ENCODE measurements around the gene SPATA46. TPM values are rescaled to one million over a fixed set of nuclear protein-coding genes. Genes with fewer than 3 reads are reported as not detected.

SPATA46 gene
- polyA plus RNA-seq, 2 donors, result not detected

GRCh38 chr1:162369571-162369970, 7.1 kb downstream of the SPATA46 start:
- no peak overlapping the region for H3K27ac ChIP-seq (ENCODE audit: low read depth in 2 of 2, low read length in 1 of 2)
- 82 to 84% methylated on average over 7 of the region's 7 CpGs for WGBS, 2 donors

GRCh38 chr1:162368451-162368850, 8.2 kb downstream of the SPATA46 start:
- WGBS, 2 donors, result 65 to 81% methylated on average over 4 of the region's 4 CpGs
- no peak overlapping the region for H3K4me3 ChIP-seq (ENCODE audit: low read depth in 1 of 2, low read length in 2 of 2)
- no peaks in the 10 kb centered on the region for H3K27me3 ChIP-seq (ENCODE audit: control insufficient read depth in 1 of 2, insufficient read depth in 2 of 2, low read length in 2 of 2)
- no peaks in the 10 kb centered on the region for H3K9me3 ChIP-seq (ENCODE audit: control insufficient read depth in 2 of 2, insufficient read depth in 1 of 2, low read depth in 1 of 2, low read length in 1 of 2)
- H3K4me1 ChIP-seq (ENCODE audit: control insufficient read depth in 2 of 2, insufficient read depth in 2 of 2, low read length in 1 of 2), result peaks cover 3 to 19% of the 10 kb centered on the region in 2 donors
- H3K36me3 ChIP-seq (ENCODE audit: control insufficient read depth in 2 of 2, insufficient read depth in 2 of 2, low read length in 1 of 2), result peaks cover 0 to 1% of the 10 kb centered on the region in 2 donors
- no peak overlapping the region for H3K27ac ChIP-seq (ENCODE audit: low read depth in 2 of 2, low read length in 1 of 2)

More at GRCh38 chr1:162369571-162369970, 7.1 kb downstream of the SPATA46 start:
- Histone ChIP-seq H3K9me3 (ENCODE audit: control insufficient read depth in 2 of 2, insufficient read depth in 1 of 2, low read depth in 1 of 2, low read length in 1 of 2) (no peaks in the 10 kb centered on the region), H3K4me1 (ENCODE audit: control insufficient read depth in 2 of 2, insufficient read depth in 2 of 2, low read length in 1 of 2) (peaks cover 3 to 19% of the 10 kb centered on the region in 2 donors), H3K4me3 (ENCODE audit: low read depth in 1 of 2, low read length in 2 of 2) (no peak overlapping the region), H3K27me3 (ENCODE audit: control insufficient read depth in 1 of 2, insufficient read depth in 2 of 2, low read length in 2 of 2) (no peaks in the 10 kb centered on the region), H3K36me3 (ENCODE audit: control insufficient read depth in 2 of 2, insufficient read depth in 2 of 2, low read length in 1 of 2) (peaks cover 0 to 1% of the 10 kb centered on the region in 2 donors)

- H3K9me3 ChIP-seq (ENCODE audit: control insufficient read depth in 2 of 2, insufficient read depth in 1 of 2, low read depth in 1 of 2, low read length in 1 of 2), result no peaks in the 10 kb centered on the region
- H3K27ac ChIP-seq (ENCODE audit: low read depth in 2 of 2, low read length in 1 of 2), result no peak overlapping the region
- peaks cover 3 to 17% of the 10 kb centered on the region in 2 donors for H3K4me1 ChIP-seq (ENCODE audit: control insufficient read depth in 2 of 2, insufficient read depth in 2 of 2, low read length in 1 of 2)
- WGBS, 2 donors, result 91 to 92% methylated on average over 10 of the region's 10 CpGs
- peak overlapping the region in 1 of 2 donors; percentile 22 for H3K4me3 ChIP-seq (ENCODE audit: low read depth in 1 of 2, low read length in 2 of 2)
- H3K36me3 ChIP-seq (ENCODE audit: control insufficient read depth in 2 of 2, insufficient read depth in 2 of 2, low read length in 1 of 2), result peaks cover 0 to 1% of the 10 kb centered on the region in 2 donors
- no peaks in the 10 kb centered on the region for H3K27me3 ChIP-seq (ENCODE audit: control insufficient read depth in 1 of 2, insufficient read depth in 2 of 2, low read length in 2 of 2)
These were observed 8.9 kb downstream of the SPATA46 start for GRCh38 chr1:162367772-162368171.

- H3K4me1 ChIP-seq (ENCODE audit: control insufficient read depth in 2 of 2, insufficient read depth in 2 of 2, low read length in 1 of 2), result peaks cover 3 to 11% of the 10 kb centered on the region in 2 donors
- no peaks in the 10 kb centered on the region for H3K27me3 ChIP-seq (ENCODE audit: control insufficient read depth in 1 of 2, insufficient read depth in 2 of 2, low read length in 2 of 2)
- H3K4me3 ChIP-seq (ENCODE audit: low read depth in 1 of 2, low read length in 2 of 2), result peak overlapping the region; percentile 17 to 22
- WGBS, 2 donors, result 84% methylated on average over 36 of the region's 36 CpGs
- H3K27ac ChIP-seq (ENCODE audit: low read depth in 2 of 2, low read length in 1 of 2), result peak overlapping the region in 1 of 2 donors; percentile 4
- no peaks in the 10 kb centered on the region for H3K9me3 ChIP-seq (ENCODE audit: control insufficient read depth in 2 of 2, insufficient read depth in 1 of 2, low read depth in 1 of 2, low read length in 1 of 2)
- H3K36me3 ChIP-seq (ENCODE audit: control insufficient read depth in 2 of 2, insufficient read depth in 2 of 2, low read length in 1 of 2), result peaks cover 0 to 1% of the 10 kb centered on the region in 2 donors
These were observed 9.6 kb downstream of the SPATA46 start for GRCh38 chr1:162367073-162367472.

GRCh38 chr1:162366671-162367070, 10.0 kb downstream of the SPATA46 start:
- H3K9me3 ChIP-seq (ENCODE audit: control insufficient read depth in 2 of 2, insufficient read depth in 1 of 2, low read depth in 1 of 2, low read length in 1 of 2), result no peaks in the 10 kb centered on the region
- peak overlapping the region in 1 of 2 donors; percentile 4 for H3K27ac ChIP-seq (ENCODE audit: low read depth in 2 of 2, low read length in 1 of 2)

GRCh38 chr1:162366149-162366548, 10.5 kb downstream of the SPATA46 start:
- Histone ChIP-seq H3K36me3 (ENCODE audit: control insufficient read depth in 2 of 2, insufficient read depth in 2 of 2, low read length in 1 of 2) (peaks cover 0 to 1% of the 10 kb centered on the region in 2 donors), H3K4me3 (ENCODE audit: low read depth in 1 of 2, low read length in 2 of 2) (no peak overlapping the region), H3K27me3 (ENCODE audit: control insufficient read depth in 1 of 2, insufficient read depth in 2 of 2, low read length in 2 of 2) (no peaks in the 10 kb centered on the region), H3K27ac (ENCODE audit: low read depth in 2 of 2, low read length in 1 of 2) (peak overlapping the region in 1 of 2 donors; percentile 66), H3K9me3 (ENCODE audit: control insufficient read depth in 2 of 2, insufficient read depth in 1 of 2, low read depth in 1 of 2, low read length in 1 of 2) (no peaks in the 10 kb centered on the region), H3K4me1 (ENCODE audit: control insufficient read depth in 2 of 2, insufficient read depth in 2 of 2, low read length in 1 of 2) (peaks cover 3 to 11% of the 10 kb centered on the region in 2 donors)
- 46 to 52% methylated on average over 4 of the region's 4 CpGs for WGBS, 2 donors

More at GRCh38 chr1:162366671-162367070, 10.0 kb downstream of the SPATA46 start:
- 76 to 78% methylated on average over 9 of the region's 9 CpGs for WGBS, 2 donors
- Histone ChIP-seq H3K4me1 (ENCODE audit: control insufficient read depth in 2 of 2, insufficient read depth in 2 of 2, low read length in 1 of 2) (peaks cover 3 to 11% of the 10 kb centered on the region in 2 donors), H3K4me3 (ENCODE audit: low read depth in 1 of 2, low read length in 2 of 2) (peak overlapping the region; percentile 17 to 22), H3K36me3 (ENCODE audit: control insufficient read depth in 2 of 2, insufficient read depth in 2 of 2, low read length in 1 of 2) (peaks cover 0 to 1% of the 10 kb centered on the region in 2 donors), H3K27me3 (ENCODE audit: control insufficient read depth in 1 of 2, insufficient read depth in 2 of 2, low read length in 2 of 2) (no peaks in the 10 kb centered on the region)

DNA sequence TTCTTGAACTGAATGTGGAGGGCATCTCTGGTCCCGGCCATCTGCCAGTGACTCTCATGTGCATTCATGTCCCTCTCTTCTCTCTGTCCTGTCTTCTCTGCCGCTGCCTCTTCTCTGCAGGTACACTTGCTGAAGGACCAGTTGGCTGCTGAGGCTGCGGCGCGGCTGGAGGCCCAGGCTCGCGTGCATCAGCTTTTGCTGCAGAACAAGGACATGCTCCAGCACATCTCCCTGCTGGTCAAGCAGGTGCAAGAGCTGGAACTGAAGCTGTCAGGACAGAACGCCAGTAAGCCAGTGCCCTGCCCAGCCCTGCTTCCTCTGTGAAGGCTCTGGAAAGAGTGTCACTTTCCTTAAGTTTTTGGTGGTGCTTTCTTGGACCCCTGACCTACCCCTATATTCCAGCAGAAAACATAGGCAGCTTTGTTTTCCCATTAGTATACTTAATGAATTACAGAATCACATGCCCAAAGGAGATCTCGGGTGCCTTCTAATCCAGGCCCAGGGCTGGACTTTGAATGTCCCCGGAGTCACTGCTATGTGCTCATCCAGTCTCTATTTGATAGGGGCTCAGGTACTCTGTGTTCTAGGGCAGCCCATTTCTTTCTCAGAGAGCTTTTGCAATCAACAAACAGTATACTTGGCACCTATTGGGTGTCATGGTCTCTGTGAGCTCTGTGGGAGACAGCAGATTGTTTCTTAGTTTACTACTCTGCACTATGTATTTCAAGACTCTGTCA, 11.2 kb downstream of the SPATA46 start:
- Histone ChIP-seq H3K4me3 (ENCODE audit: low read depth in 1 of 2, low read length in 2 of 2) (no peak overlapping the region), H3K27ac (ENCODE audit: low read depth in 2 of 2, low read length in 1 of 2) (peak overlapping the region in 1 of 2 donors; percentile 66), H3K27me3 (ENCODE audit: control insufficient read depth in 1 of 2, insufficient read depth in 2 of 2, low read length in 2 of 2) (no peaks in the 10 kb centered on the region), H3K36me3 (ENCODE audit: control insufficient read depth in 2 of 2, insufficient read depth in 2 of 2, low read length in 1 of 2) (peaks cover 0 to 1% of the 10 kb centered on the region in 2 donors), H3K9me3 (ENCODE audit: control insufficient read depth in 2 of 2, insufficient read depth in 1 of 2, low read depth in 1 of 2, low read length in 1 of 2) (no peaks in the 10 kb centered on the region), H3K4me1 (ENCODE audit: control insufficient read depth in 2 of 2, insufficient read depth in 2 of 2, low read length in 1 of 2) (peaks cover 3 to 13% of the 10 kb centered on the region in 2 donors)
- 60 to 80% methylated on average over 10 of the region's 10 CpGs for WGBS, 2 donors

- H3K27ac ChIP-seq (ENCODE audit: low read depth in 2 of 2, low read length in 1 of 2), result no peak overlapping the region
- 88 to 92% methylated on average over 1 of the region's 1 CpG for WGBS, 2 donors
- no peaks in the 10 kb centered on the region for H3K27me3 ChIP-seq (ENCODE audit: control insufficient read depth in 1 of 2, insufficient read depth in 2 of 2, low read length in 2 of 2)
- peaks cover 0 to 1% of the 10 kb centered on the region in 2 donors for H3K36me3 ChIP-seq (ENCODE audit: control insufficient read depth in 2 of 2, insufficient read depth in 2 of 2, low read length in 1 of 2)
- peaks cover 3 to 11% of the 10 kb centered on the region in 2 donors for H3K4me1 ChIP-seq (ENCODE audit: control insufficient read depth in 2 of 2, insufficient read depth in 2 of 2, low read length in 1 of 2)
- H3K9me3 ChIP-seq (ENCODE audit: control insufficient read depth in 2 of 2, insufficient read depth in 1 of 2, low read depth in 1 of 2, low read length in 1 of 2), result no peaks in the 10 kb centered on the region
- no peak overlapping the region for H3K4me3 ChIP-seq (ENCODE audit: low read depth in 1 of 2, low read length in 2 of 2)
These were observed 12.2 kb downstream of the SPATA46 start for GRCh38 chr1:162364498-162364897.

GRCh38 chr1:162363823-162364222, 12.8 kb downstream of the SPATA46 start:
- no peak overlapping the region for H3K27ac ChIP-seq (ENCODE audit: low read depth in 2 of 2, low read length in 1 of 2)
- WGBS, 2 donors, result 79 to 83% methylated on average over 3 of the region's 3 CpGs

More at GRCh38 chr1:162363823-162364222, 12.8 kb downstream of the SPATA46 start:
- Histone ChIP-seq H3K4me1 (ENCODE audit: control insufficient read depth in 2 of 2, insufficient read depth in 2 of 2, low read length in 1 of 2) (peaks cover 3 to 8% of the 10 kb centered on the region in 2 donors), H3K36me3 (ENCODE audit: control insufficient read depth in 2 of 2, insufficient read depth in 2 of 2, low read length in 1 of 2) (peaks cover 0 to 1% of the 10 kb centered on the region in 2 donors), H3K4me3 (ENCODE audit: low read depth in 1 of 2, low read length in 2 of 2) (no peak overlapping the region), H3K9me3 (ENCODE audit: control insufficient read depth in 2 of 2, insufficient read depth in 1 of 2, low read depth in 1 of 2, low read length in 1 of 2) (no peaks in the 10 kb centered on the region), H3K27me3 (ENCODE audit: control insufficient read depth in 1 of 2, insufficient read depth in 2 of 2, low read length in 2 of 2) (no peaks in the 10 kb centered on the region)

All from esophagus (tissue), 2 donors.